Renal pelvis (tissue), 4 donors: ENCODE data around the gene GATA2. TPM values are rescaled to one million over a fixed set of nuclear protein-coding genes. Genes with fewer than 3 reads are reported as not detected.

Source experiments
- DNase-seq: peaks from one replicate; pipeline ENCODE4 v3.0.0-alpha.2; 2013
- polyA plus RNA-seq, 3 donors: library from polyadenylated mRNA; unstranded; fragments of 120-200 nt; gene quantifications; one replicate each; pipeline ENCODE4 v1.2.1, GENCODE V29; 2013; ENCODE audit not compliant: insufficient read length in 3 of 3

The GATA2 gene
- polyA plus RNA-seq, 3 donors = 33.8 to 50.6 (median 46.3) TPM

GRCh38 chr3:128503751-128504532 is 10.9 kb upstream of the GATA2 start:
- no peak for DNase-seq

GRCh38 chr3:128503164-128503651 is 10.2 kb upstream of the GATA2 start:
- DNase-seq = no peak

GRCh38 chr3:128502712-128503111 is 9.7 kb upstream of the GATA2 start:
- no peak for DNase-seq

GRCh38 chr3:128501431-128501830 is 8.4 kb upstream of the GATA2 start:
- DNase-seq = no peak

- DNase-seq = no peak
Measured at GRCh38 chr3:128500556-128500955, 7.6 kb upstream of the GATA2 start.

GRCh38 chr3:128499724-128500275 is 6.8 kb upstream of the GATA2 start:
- DNase-seq = no peak

- DNase-seq = no peak
Measured at GRCh38 chr3:128498901-128499530, 6.0 kb upstream of the GATA2 start.

- DNase-seq = no peak
Measured at GRCh38 chr3:128498127-128498626, 5.2 kb upstream of the GATA2 start.

- DNase-seq = no peak
Measured at GRCh38 chr3:128497305-128498126, 4.5 kb upstream of the GATA2 start.

- DNase-seq = no peak
Measured at GRCh38 chr3:128496602-128497304, 3.8 kb upstream of the GATA2 start.

- no peak for DNase-seq
Measured at GRCh38 chr3:128496019-128496601, 3.1 kb upstream of the GATA2 start.

GRCh38 chr3:128495435-128495970 is 2.5 kb upstream of the GATA2 start:
- no peak for DNase-seq

GRCh38 chr3:128494367-128494650 is 1.3 kb upstream of the GATA2 start:
- no peak for DNase-seq

- DNase-seq = no peak
Measured at GRCh38 chr3:128493570-128494366, 767 bp upstream of the GATA2 start.

- DNase-seq = no peak
Measured at GRCh38 chr3:128491941-128492670, 895 bp downstream of the GATA2 start.

GRCh38 chr3:128491691-128491940 is 1.4 kb downstream of the GATA2 start:
- no peak for DNase-seq

- no peak for DNase-seq
Measured at GRCh38 chr3:128490915-128491690, 1.9 kb downstream of the GATA2 start.

GRCh38 chr3:128490650-128490914 is 2.4 kb downstream of the GATA2 start:
- no peak for DNase-seq
